Lung (tissue), 13 donors: Measurements from ENCODE around the gene DSG4. TPM values are rescaled to one million over a fixed set of nuclear protein-coding genes. Genes with fewer than 3 reads are reported as not detected.

Experiments
- ATAC-seq: fragments of 200-7000 bp; cut with Tn5 transposase; one replicate; pipeline ENCODE4 v1.9.1; 2020; ENCODE audit warnings: moderate number of reproducible peaks; ENCODE audit not compliant: insufficient read depth, low FRiP score
- DNase-seq, 3 donors: peaks; one replicate each; pipeline ENCODE4 v3.0.0-alpha.2; 2013 to 2017
- H3K27ac ChIP-seq, 2 donors: one replicate each; pipeline ENCODE4 v1.5.1; 2013; ENCODE audit warnings: mild to moderate bottlenecking in 2 of 2, moderate library complexity in 2 of 2, control low read depth in 1 of 2, inconsistent platforms in 1 of 2, low read depth in 1 of 2, low read length in 1 of 2
- H3K27me3 ChIP-seq, 3 donors: one replicate each; pipeline ENCODE4 v1.5.1; 2013; ENCODE audit warnings: low read length in 2 of 3; ENCODE audit not compliant: control insufficient read depth in 3 of 3, insufficient read depth in 3 of 3
- H3K36me3 ChIP-seq, 4 donors: one replicate each; pipeline ENCODE4 v1.5.1; 2013; ENCODE audit warnings: low read length in 4 of 4, mild to moderate bottlenecking in 1 of 4, moderate library complexity in 1 of 4; ENCODE audit not compliant: control insufficient read depth in 4 of 4, insufficient read depth in 4 of 4
- H3K4me1 ChIP-seq, 5 donors: one replicate each; pipeline ENCODE4 v1.5.1; 2013; ENCODE audit warnings: low read length in 5 of 5, mild to moderate bottlenecking in 2 of 5, moderate library complexity in 1 of 5; ENCODE audit not compliant: control insufficient read depth in 5 of 5, insufficient read depth in 5 of 5
- H3K4me3 ChIP-seq: one replicate; pipeline ENCODE4 v1.5.1; 2013; ENCODE audit warnings: mild to moderate bottlenecking, control low read depth, moderate library complexity
- H3K9ac ChIP-seq, 2 donors: one replicate each; pipeline ENCODE4 v1.5.1; 2013; ENCODE audit warnings: low read length in 2 of 2, control low read depth in 1 of 2; ENCODE audit not compliant: insufficient read depth in 1 of 2
- H3K9me3 ChIP-seq, 4 donors: one replicate each; pipeline ENCODE4 v1.5.1; 2013; ENCODE audit warnings: low read length in 3 of 4, mild to moderate bottlenecking in 1 of 4, moderate library complexity in 1 of 4; ENCODE audit not compliant: control insufficient read depth in 4 of 4, insufficient read depth in 3 of 4
- CTCF ChIP-seq: IDR thresholded peaks from 2 replicates; pipeline ENCODE4 v1.5.1; 2012; ENCODE audit warnings: mild to moderate bottlenecking; ENCODE audit errors: control extremely low read depth, extremely low read depth
- WGBS, 2 donors: extraction: QIAGEN DNeasy Blood & Tissue Kit; methylation state at CpG; one replicate each; pipeline ENCODE4 v1.1.7; 2013; 5-methylcytosine and 5-hydroxymethylcytosine counted together
- polyA plus RNA-seq, 2 donors: library from polyadenylated mRNA; stranded (reverse); fragments of 200-250 nt; gene quantifications; one replicate each; pipeline ENCODE4 v1.2.1, GENCODE V29; 2013
- small RNA-seq: library from RNA; depleted of rRNA; stranded (forward); fragments of <200 nt; gene quantifications from one replicate; pipeline ENCODE3, GENCODE V24; 2014; ENCODE audit warnings: low replicate concordance
- total RNA-seq, 2 donors: library from RNA; depleted of rRNA in 1 of 2; stranded (reverse); fragments of >200 nt in 1 of 2; gene quantifications; one replicate each; pipeline ENCODE4 v1.2.1, GENCODE V29; 2014 to 2021
- donor health status: control.
- donor health status: control.
- donor health status: Bipolar disorder and iron deficiency.
- donor health status: healthy.
- donor health status: DM: yes; HTN: yes; CAD: no.

The DSG4 gene
- total and polyA plus RNA-seq, 4 donors: not detected

- no peak for DNase-seq
These were observed 75.0 kb downstream of the DSG4 start for GRCh38 chr18:31451625-31452024.

GRCh38 chr18:31454066-31454708 is 77.6 kb downstream of the DSG4 start:
- Histone ChIP-seq H3K27me3 (no peaks in the 10 kb centered on the region), H3K9ac (no peak overlapping the region), H3K27ac (no peak overlapping the region), H3K4me3 (no peak overlapping the region), H3K9me3 (peaks cover 0 to 2% (median 0%) of the 10 kb centered on the region in 4 donors), H3K36me3 (no peaks in the 10 kb centered on the region), H3K4me1 (no peaks in the 10 kb centered on the region)
- DNase-seq (no peak), ATAC-seq (no peak)
- WGBS, 2 donors: 52 to 78% methylated on average over 3 of the region's 3 CpGs
- no peak for TF ChIP-seq CTCF

More at GRCh38 chr18:31451625-31452024, 75.0 kb downstream of the DSG4 start:
- TF ChIP-seq CTCF: no peak
- Histone ChIP-seq H3K9me3 (no peaks in the 10 kb centered on the region), H3K9ac (no peak overlapping the region), H3K4me1 (no peaks in the 10 kb centered on the region), H3K36me3 (no peaks in the 10 kb centered on the region), H3K27ac (no peak overlapping the region), H3K27me3 (no peaks in the 10 kb centered on the region), H3K4me3 (no peak overlapping the region)
- ATAC-seq: no peak
- WGBS, 2 donors: 83 to 91% methylated on average over 1 of the region's 1 CpG

Small RNAs within 50 kb of the gene (small RNA-seq; reads per million reads assigned to genes)
- not detected for gene RF00019
- not detected for gene RNU6-167P

Other genes starting within 250 kb of the DSG4 start
- gene DSC1, start 213.9 kb upstream of the DSG4 start, total RNA-seq: under 1 TPM in 1 of 2 donors, not detected in 1; 0.09 TPM
- gene DSC1, start 213.9 kb upstream of the DSG4 start, polyA plus RNA-seq: not detected
- gene DSG1, start 58.6 kb upstream of the DSG4 start, total RNA-seq: not detected
- gene DSG1, start 58.6 kb upstream of the DSG4 start, polyA plus RNA-seq: not detected
- under 1 TPM in 1 of 2 donors, not detected in 1; 0.03 TPM for gene DSG3, start 71.0 kb downstream of the DSG4 start, total RNA-seq
- gene DSG3, start 71.0 kb downstream of the DSG4 start, polyA plus RNA-seq: under 1 TPM in 1 of 2 donors, not detected in 1; 0.09 TPM
- gene DSG2, start 121.4 kb downstream of the DSG4 start, total RNA-seq: 10 to 100 TPM; 26.8 to 28.0 TPM
- gene DSG2, start 121.4 kb downstream of the DSG4 start, polyA plus RNA-seq: 10 to 100 TPM in 1 of 2 donors, 1 to 10 TPM in 1; 8.9 to 16.4 TPM
- gene TTR, start 215.1 kb downstream of the DSG4 start, total RNA-seq: 1 to 10 TPM in 1 of 2 donors, under 1 TPM in 1; 0.97 to 1.1 TPM
- gene TTR, start 215.1 kb downstream of the DSG4 start, polyA plus RNA-seq: under 1 TPM; 0.13 to 0.43 TPM